HCT116 (cell line): ENCODE data around the gene CSNK2A2. TPM values are rescaled to one million over a fixed set of nuclear protein-coding genes. Genes with fewer than 3 reads are reported as not detected.

ENCODE experiments used
- ATAC-seq: fragments of 200-7000 bp; cut with Tn5 transposase; 2 replicates; pipeline ENCODE4 v1.9.1; 2020; ENCODE audit warnings: mild to moderate bottlenecking, moderate library complexity
- BruUV-seq: library from RNA; stranded (reverse); fragments of 400-500 nt; replicated peaks from 2 replicates; lab custom pipeline; 2021; lab: Mats Ljungman, UMichigan
- CTCF ChIA-PET: fragments of 300-600 bp; sonication (Branson Sonifier 250); formaldehyde crosslinking; loops from one replicate; lab custom pipeline; 2021; ENCODE audit warnings: antibody characterized with exemption; lab: Charles Lee
- POLR2A ChIA-PET: fragments of 300-600, 350-600 bp; sonication (Branson Sonifier 250); formaldehyde crosslinking; loops from one replicate; lab custom pipeline; 2021; ENCODE audit warnings: antibody characterized with exemption; lab: Charles Lee
- RAD21 ChIA-PET, 2 experiments: fragments of 300-600 bp; sonication (Branson Sonifier 250); formaldehyde crosslinking; loops; one replicate each; lab custom pipeline; 2023; ENCODE audit warnings: low total read pairs in 2 of 2; ENCODE audit not compliant: uncharacterized antibody in 2 of 2, unreplicated experiment in 2 of 2, low non-redundant PET in 1 of 2; lab: Charles Lee
- DNase-seq: peaks from one replicate; pipeline ENCODE4 v3.0.0-alpha.2; 2010; ENCODE audit warnings: low read depth, low spot score
- H2AFZ ChIP-seq: fragments of 200-600 bp; shearing (Covaris generic), sonication (generic); 2 replicates; pipeline ENCODE4 v1.6.1; 2017; ENCODE audit warnings: low read depth, mixed run types, mixed read lengths, antibody characterized with exemption, low read length; ENCODE audit not compliant: poor library complexity, severe bottlenecking
- H3K27ac ChIP-seq: 2 replicates; pipeline ENCODE4 v1.5.1; 2012; ENCODE audit warnings: low read depth, low read length
- H3K27me3 ChIP-seq: fragments of 200-600 bp; sonication (generic); 2 replicates; pipeline ENCODE4 v1.6.1; 2016; ENCODE audit warnings: mixed run types, low read length, mixed read lengths; ENCODE audit not compliant: insufficient read depth
- H3K36me3 ChIP-seq, 2 experiments: fragments of 200-500 bp in 1 of 2; fragments of 200-600 bp in 1 of 2; sonication (Bioruptor generic) in 1 of 2; sonication (generic) in 1 of 2; 2 replicates each; pipeline versions ENCODE4 v1.5.1 to v1.6.1; 2014 to 2016; ENCODE audit warnings: low read length in 2 of 2, inconsistent platforms in 1 of 2, mixed read lengths in 1 of 2, mixed run types in 1 of 2; ENCODE audit not compliant: insufficient read depth in 2 of 2, control insufficient read depth in 1 of 2
- H3K4me1 ChIP-seq, 2 experiments: fragments of 200-600 bp in 1 of 2; sonication (generic) in 1 of 2; 2 replicates each; pipeline versions ENCODE4 v1.5.1 to v1.6.1; 2012 to 2017; ENCODE audit warnings: low read length in 2 of 2, inconsistent platforms in 1 of 2, mild to moderate bottlenecking in 1 of 2, mixed read lengths in 1 of 2, mixed run types in 1 of 2, moderate library complexity in 1 of 2; ENCODE audit not compliant: insufficient read depth in 2 of 2, control insufficient read depth in 1 of 2
- H3K4me2 ChIP-seq: fragments of 200-600 bp; sonication (generic); 2 replicates; pipeline ENCODE4 v1.6.1; 2017; ENCODE audit warnings: mixed run types, low read length, mixed read lengths
- H3K4me3 ChIP-seq, 2 experiments: fragments of 200-600 bp in 1 of 2; sonication (generic) in 1 of 2; replicated peaks in 1 of 2; 2 replicates each; pipeline ENCODE4 v1.5.1; 2011 to 2016; ENCODE audit warnings: low read length in 2 of 2, control low read depth in 1 of 2, low read depth in 1 of 2, mild to moderate bottlenecking in 1 of 2, mixed read lengths in 1 of 2, mixed run types in 1 of 2
- H3K79me2 ChIP-seq: fragments of 200-600 bp; sonication (generic); 2 replicates; pipeline ENCODE4 v1.6.1; 2017; ENCODE audit warnings: mild to moderate bottlenecking, mixed run types, low read length, moderate library complexity, mixed read lengths; ENCODE audit not compliant: insufficient read depth
- H3K9ac ChIP-seq: fragments of 200-600 bp; sonication (generic); 2 replicates; pipeline ENCODE4 v1.6.1; 2016; ENCODE audit warnings: low read length, mixed read lengths
- H3K9me2 ChIP-seq: fragments of 200-600 bp; sonication (generic), shearing (Covaris generic); 2 replicates; pipeline ENCODE4 v1.6.1; 2017; ENCODE audit warnings: mixed run types, mild to moderate bottlenecking, moderate library complexity; ENCODE audit not compliant: insufficient read depth
- H3K9me3 ChIP-seq, 2 experiments: fragments of 200-500 bp in 1 of 2; fragments of 200-600 bp in 1 of 2; sonication (Bioruptor generic) in 1 of 2; sonication (generic) in 1 of 2; 2 replicates each; pipeline ENCODE4 v1.6.1; 2014 to 2017; ENCODE audit warnings: low read length in 2 of 2, mixed read lengths in 2 of 2, inconsistent platforms in 1 of 2, low read depth in 1 of 2, mild to moderate bottlenecking in 1 of 2, mixed run types in 1 of 2, moderate library complexity in 1 of 2; ENCODE audit not compliant: control insufficient read depth in 1 of 2, insufficient read depth in 1 of 2
- H4K20me1 ChIP-seq: fragments of 200-600 bp; sonication (generic), shearing (Covaris generic); 2 replicates; pipeline ENCODE4 v1.6.1; 2017; ENCODE audit warnings: mixed run types, mild to moderate bottlenecking, moderate library complexity; ENCODE audit not compliant: insufficient read depth
- ATF3 ChIP-seq: IDR thresholded peaks from 2 replicates; pipeline ENCODE4 v1.6.1; 2012
- CBX3 ChIP-seq: IDR thresholded peaks from 2 replicates; pipeline ENCODE4 v1.6.1; 2012; ENCODE audit warnings: low read depth
- CEBPB ChIP-seq: IDR thresholded peaks from 2 replicates; pipeline ENCODE4 v1.6.1; 2012; ENCODE audit warnings: low read depth
- CTCF ChIP-seq, 3 experiments: fragments of 200-600 bp in 1 of 3; sonication (generic) in 1 of 3; IDR thresholded peaks in 2 of 3; conservative IDR thresholded peaks in 1 of 3; 2 replicates each; pipeline ENCODE4 v1.5.1; 2012 to 2017; ENCODE audit warnings: low read depth in 2 of 3, low read length in 2 of 3, antibody characterized with exemption in 1 of 3, borderline replicate concordance in 1 of 3, control low read depth in 1 of 3, mild to moderate bottlenecking in 1 of 3, mixed read lengths in 1 of 3, mixed run types in 1 of 3, moderate library complexity in 1 of 3; ENCODE audit not compliant: insufficient read depth in 1 of 3
- ELF1 ChIP-seq: IDR thresholded peaks from 2 replicates; pipeline ENCODE4 v1.6.1; 2012; ENCODE audit warnings: low read depth, borderline replicate concordance
- EZH2 ChIP-seq: fragments of 200-600 bp; sonication (generic); IDR thresholded peaks from 2 replicates; pipeline ENCODE4 v1.6.1; 2017; ENCODE audit warnings: antibody characterized with exemption, mixed run types
- JUND ChIP-seq: IDR thresholded peaks from 2 replicates; pipeline ENCODE4 v1.6.1; 2012
- POLR2A ChIP-seq: IDR thresholded peaks from 2 replicates; pipeline ENCODE4 v1.7.0; 2011; ENCODE audit warnings: borderline replicate concordance; ENCODE audit not compliant: insufficient read depth, insufficient read length; ENCODE audit errors: extremely low read depth
- POLR2AphosphoS5 ChIP-seq: IDR thresholded peaks from 2 replicates; pipeline ENCODE4 v1.6.1; 2011; ENCODE audit warnings: mild to moderate bottlenecking, low read depth, low read length, moderate library complexity
- SP1 ChIP-seq: IDR thresholded peaks from 2 replicates; pipeline ENCODE4 v1.6.1; 2012; ENCODE audit warnings: low read depth
- SRF ChIP-seq: IDR thresholded peaks from 2 replicates; pipeline ENCODE4 v1.6.1; 2012; ENCODE audit warnings: low read depth
- TCF7L2 ChIP-seq: IDR thresholded peaks from 2 replicates; pipeline ENCODE4 v1.7.0; 2011; ENCODE audit warnings: borderline replicate concordance, inconsistent platforms; ENCODE audit not compliant: insufficient read depth, insufficient read length; ENCODE audit errors: extremely low read depth
- YY1 ChIP-seq: IDR thresholded peaks from 2 replicates; pipeline ENCODE4 v1.6.1; 2011; ENCODE audit warnings: low read length, low read depth, moderate library complexity, mild to moderate bottlenecking; ENCODE audit not compliant: insufficient replicate concordance; ENCODE audit errors: extremely low read depth
- ZBTB33 ChIP-seq: IDR thresholded peaks from 2 replicates; pipeline ENCODE4 v1.6.1; 2011; ENCODE audit warnings: mild to moderate bottlenecking, low read length, moderate library complexity; ENCODE audit not compliant: insufficient replicate concordance; ENCODE audit errors: extremely low read depth
- ZFX ChIP-seq: fragments of 450-650 bp; IDR thresholded peaks from 2 replicates; pipeline ENCODE4 v1.6.1; 2017
- ZNF274 ChIP-seq: fragments of 200-500 bp; sonication (Bioruptor generic); IDR thresholded peaks from 2 replicates; pipeline ENCODE4 v1.6.1; 2014; ENCODE audit warnings: mild to moderate bottlenecking, low read depth, low read length, inconsistent platforms
- intact Hi-C: fragments of 100-400 bp; cut with micrococcal nuclease; formaldehyde crosslinking; loops from 2 replicates; pipeline ENCODE4 v1.10.0; 2022
- total RNA-seq: library from RNA; stranded (reverse); gene quantifications from one replicate; pipeline ENCODE4 v1.2.1, GENCODE V29; 2021; ENCODE audit not compliant: unreplicated experiment

CSNK2A2 gene
- total RNA-seq, 1 experiment from 2014 or later: 97.7 TPM

- H3K27ac ChIP-seq: no peak overlapping the region
- no TSS peak for BruUV-seq
- POLR2A ChIA-PET: interaction anchor here (0.8 to 1.3 kb wide), 2 partner anchors 97 to 543 kb away, joined by 3 to 4 read pairs; no protein-coding TSS in a partner anchor
- H3K27me3 ChIP-seq: no peaks in the 10 kb centered on the region
- H3K4me3 ChIP-seq: no peak overlapping the region
- intact Hi-C loops: no loop called here
- TF ChIP-seq EZH2: no peak
- TF ChIP-seq POLR2A: no peak
- TF ChIP-seq ATF3: no peak
- TF ChIP-seq SP1: no peak
- no peak for TF ChIP-seq SRF
- H4K20me1 ChIP-seq: peaks cover 12% of the 10 kb centered on the region; the same call in 1 of the 2 replicates
- peaks cover 6 to 8% of the 10 kb centered on the region in 2 experiments; a peak in 2 of 4 replicates for H3K36me3 ChIP-seq
- DNase-seq (no peak), ATAC-seq (no peak)
- peaks cover 3 to 8% of the 10 kb centered on the region in 2 experiments; a peak in 2 of 4 replicates for H3K4me1 ChIP-seq
- RAD21 ChIA-PET: interaction anchor here in 1 of 2 experiments (1.4 kb wide), 1 partner anchor 97 kb away, joined by 3 read pairs; no protein-coding TSS in a partner anchor
- no peak overlapping the region for H2AFZ ChIP-seq
- peaks cover 95% of the 10 kb centered on the region for H3K79me2 ChIP-seq
- H3K9me2 ChIP-seq: no peaks in the 10 kb centered on the region
- CTCF ChIA-PET: interaction anchor here (0.9 to 2.1 kb wide), 7 partner anchors 21 to 102 kb away, joined by 3 to 16 read pairs (median 4); no protein-coding TSS in a partner anchor
- H3K9ac ChIP-seq: no peak overlapping the region
- no peak overlapping the region for H3K4me2 ChIP-seq
- H3K9me3 ChIP-seq: no peaks in the 10 kb centered on the region
Measured at GRCh38 chr16:58121132-58121531, 76.8 kb downstream of the CSNK2A2 start.

- no peak overlapping the region for H3K27ac ChIP-seq
- H3K27me3 ChIP-seq: no peaks in the 10 kb centered on the region
- intact Hi-C loops: no loop called here
- no TSS peak for BruUV-seq
- peaks cover 89% of the 10 kb centered on the region for H3K79me2 ChIP-seq
- no peak overlapping the region for H3K4me2 ChIP-seq
- ChIA-PET POLR2A (no interaction called here), RAD21 (no interaction called here)
- H2AFZ ChIP-seq: no peak overlapping the region
- peaks cover 14 to 16% of the 10 kb centered on the region in 2 experiments; a peak in 3 of 4 replicates for H3K36me3 ChIP-seq
- H3K9me3 ChIP-seq: no peaks in the 10 kb centered on the region
- no peak overlapping the region for H3K9ac ChIP-seq
- ATAC-seq: no peak
- H3K4me1 ChIP-seq: peaks cover 3 to 8% of the 10 kb centered on the region in 2 experiments; a peak in 2 of 4 replicates
- peaks cover 12% of the 10 kb centered on the region; the same call in 1 of the 2 replicates for H4K20me1 ChIP-seq
- H3K4me3 ChIP-seq: no peak overlapping the region
- no peak for TF ChIP-seq POLR2AphosphoS5
- TF ChIP-seq JUND: no peak
- TF ChIP-seq ZBTB33: no peak
- no peak for TF ChIP-seq ZFX
- TF ChIP-seq CEBPB: no peak
- TF ChIP-seq SRF: no peak
- TF ChIP-seq TCF7L2: no peak
- TF ChIP-seq ZNF274: no peak
- no peak for TF ChIP-seq CBX3
- TF ChIP-seq ELF1: no peak
- TF ChIP-seq YY1: no peak
- no peak for TF ChIP-seq CTCF (IDR thresholded peaks at IDR 0.05 in 2 of 3, conservative IDR thresholded peaks at IDR 0.05 in 1 of 3; ENCODE audit: borderline replicate concordance in 1 of 3, insufficient read depth in 1 of 3, low read depth in 2 of 3, low read length in 2 of 3)
- TF ChIP-seq SP1: no peak
- TF ChIP-seq, all 23 proteins: peak for 0
- no peaks in the 10 kb centered on the region for H3K9me2 ChIP-seq
- no peak for DNase-seq
- CTCF ChIA-PET: interaction anchor here (1.9 to 2.0 kb wide), 2 partner anchors 13 to 88 kb away, joined by 4 to 7 read pairs; no protein-coding TSS in a partner anchor
Measured at GRCh38 chr16:58120234-58120633, 77.7 kb downstream of the CSNK2A2 start.
